Measurements from ENCODE around the gene DCAF11. TPM values are rescaled to one million over a fixed set of nuclear protein-coding genes. Genes with fewer than 3 reads are reported as not detected.

Gene DCAF11
- polyA plus RNA-seq, 3 donors: 45.6 to 56.6 (median 48.8) TPM

DNA sequence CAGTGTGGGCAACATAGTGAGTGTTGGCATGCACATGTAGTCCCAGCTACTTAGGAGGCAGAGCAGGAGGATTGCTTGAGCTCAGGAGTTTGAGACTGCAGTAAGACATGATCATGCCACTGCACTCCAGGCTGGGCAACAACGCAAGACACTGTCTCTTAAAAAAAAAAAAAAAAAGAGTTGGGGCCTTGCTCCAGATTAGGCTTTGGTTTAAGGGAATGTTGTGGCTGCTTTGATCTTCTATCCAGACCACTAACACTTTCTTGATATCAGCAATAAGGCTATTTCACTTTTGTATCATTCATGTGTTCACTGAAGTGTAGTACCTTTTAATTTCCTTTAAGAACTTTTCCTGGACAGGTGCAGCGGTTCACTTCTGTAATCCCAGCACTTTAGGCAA, 13.1 kb downstream of the DCAF11 start:
- no peak for TF ChIP-seq CTCF (IDR thresholded peaks at IDR 0.05)
- H3K79me2 ChIP-seq (ENCODE audit: insufficient read depth, low read length): no peaks in the 10 kb centered on the region
- no peak overlapping the region for H3K27ac ChIP-seq (ENCODE audit: low read depth in 1 of 2, low read length in 2 of 2)
- H4K20me1 ChIP-seq (ENCODE audit: insufficient read depth, low read length): no peaks in the 10 kb centered on the region
- H3K4me1 ChIP-seq (ENCODE audit: control insufficient read depth in 1 of 2, insufficient read depth in 2 of 2, low read length in 2 of 2): peaks cover 5 to 7% of the 10 kb centered on the region in 2 donors
- Mint-ChIP-seq H3K27me3 (ENCODE audit: low read depth in 3 of 3) (peaks cover 0 to 2% (median 0%) of the 10 kb centered on the region in 3 donors), H3K27ac (no peak overlapping the region), H3K4me1 (peaks cover 13% of the 10 kb centered on the region), H3K4me3 (no peak overlapping the region), H3K36me3 (peaks cover 22 to 51% of the 10 kb centered on the region in 2 donors), H3K9me3 (peaks cover 0 to under 1% (median 0%) of the 10 kb centered on the region in 7 donors)
- intact Hi-C loops (cut with micrococcal nuclease): no loop called here
- no CpG with 5 or more reads among the region's 2 CpGs for WGBS (ENCODE audit: insufficient coverage)
- H3K4me2 ChIP-seq (replicated peaks; ENCODE audit: extremely low read depth, low read length, poor library complexity, severe bottlenecking): no peak overlapping the region
- no peak overlapping the region for H3K9ac ChIP-seq (ENCODE audit: insufficient read depth, low read length, poor library complexity, severe bottlenecking)
- no peak overlapping the region for H3K4me3 ChIP-seq (replicated peaks in 1 of 3; ENCODE audit: low read depth in 2 of 3, low read length in 3 of 3)
- no peaks in the 10 kb centered on the region for H3K27me3 ChIP-seq (ENCODE audit: control insufficient read depth in 2 of 2, insufficient read depth in 2 of 2, low read length in 2 of 2)
- peaks cover 18 to 22% of the 10 kb centered on the region in 2 donors for H3K36me3 ChIP-seq (replicated peaks in 1 of 2; ENCODE audit: control insufficient read depth in 1 of 2, insufficient read depth in 2 of 2, low read length in 2 of 2)
- no peaks in the 10 kb centered on the region for H3K9me3 ChIP-seq (replicated peaks in 1 of 2; ENCODE audit: control insufficient read depth in 1 of 2, insufficient read depth in 1 of 2, low read length in 2 of 2)
- no peak overlapping the region for H2AFZ ChIP-seq (ENCODE audit: insufficient read depth, low read depth, low read length, poor library complexity, severe bottlenecking)
- no peak for DNase-seq

- Histone ChIP-seq H3K27ac (ENCODE audit: low read depth in 1 of 2, low read length in 2 of 2) (no peak overlapping the region), H3K79me2 (ENCODE audit: insufficient read depth, low read length) (no peaks in the 10 kb centered on the region)
- DNase-seq: no peak
Measured at GRCh38 chr14:24129410-24129998, 14.9 kb downstream of the DCAF11 start.

More at GRCh38 chr14:24129410-24129998, 14.9 kb downstream of the DCAF11 start:
- no peak overlapping the region for H3K9ac ChIP-seq (ENCODE audit: insufficient read depth, low read length, poor library complexity, severe bottlenecking)
- peaks cover 5 to 7% of the 10 kb centered on the region in 2 donors for H3K4me1 ChIP-seq (ENCODE audit: control insufficient read depth in 1 of 2, insufficient read depth in 2 of 2, low read length in 2 of 2)
- H3K9me3 ChIP-seq (replicated peaks in 1 of 2; ENCODE audit: control insufficient read depth in 1 of 2, insufficient read depth in 1 of 2, low read length in 2 of 2): no peaks in the 10 kb centered on the region
- no peak for TF ChIP-seq CTCF (IDR thresholded peaks at IDR 0.05)
- Mint-ChIP-seq H3K36me3 (peaks cover 11 to 34% of the 10 kb centered on the region in 2 donors), H3K4me1 (peaks cover 9% of the 10 kb centered on the region), H3K27ac (no peak overlapping the region), H3K4me3 (no peak overlapping the region), H3K27me3 (ENCODE audit: low read depth in 3 of 3) (no peaks in the 10 kb centered on the region), H3K9me3 (peaks cover 0 to 1% (median 0%) of the 10 kb centered on the region in 7 donors)
- H3K36me3 ChIP-seq (replicated peaks in 1 of 2; ENCODE audit: control insufficient read depth in 1 of 2, insufficient read depth in 2 of 2, low read length in 2 of 2): peaks cover 0 to 4% of the 10 kb centered on the region in 2 donors
- no peak overlapping the region for H3K4me2 ChIP-seq (replicated peaks; ENCODE audit: extremely low read depth, low read length, poor library complexity, severe bottlenecking)
- 82% methylated on average over 5 of the region's 8 CpGs for WGBS (ENCODE audit: insufficient coverage)
- no peaks in the 10 kb centered on the region for H4K20me1 ChIP-seq (ENCODE audit: insufficient read depth, low read length)
- no peaks in the 10 kb centered on the region for H3K27me3 ChIP-seq (ENCODE audit: control insufficient read depth in 2 of 2, insufficient read depth in 2 of 2, low read length in 2 of 2)
- no peak overlapping the region for H3K4me3 ChIP-seq (replicated peaks in 1 of 3; ENCODE audit: low read depth in 2 of 3, low read length in 3 of 3)
- intact Hi-C loops (cut with micrococcal nuclease): no loop called here
- H2AFZ ChIP-seq (ENCODE audit: insufficient read depth, low read depth, low read length, poor library complexity, severe bottlenecking): no peak overlapping the region
